Progenitor cell of endocrine pancreas (in vitro differentiated cells): Measurements from ENCODE around the gene F11R. TPM values are rescaled to one million over a fixed set of nuclear protein-coding genes. Genes with fewer than 3 reads are reported as not detected.
"Not testable (repeated sequence)": the region's sequence is repeated elsewhere in the genome, so short reads cannot be mapped to it uniquely, and the experiment has no call there.

Experiments used
- DNase-seq: peaks from one replicate; pipeline ENCODE4 v3.0.0; 2021; ENCODE audit warnings: low spot score; ENCODE audit not compliant: unreplicated experiment
- H3K27ac Mint-ChIP-seq: 2 replicates; pipeline ENCODE4 v1.8.0; 2021; ENCODE audit warnings: mild to moderate bottlenecking, moderate library complexity, mixed read lengths
- H3K27me3 Mint-ChIP-seq: 2 replicates; pipeline ENCODE4 v1.8.0; 2021; ENCODE audit warnings: mixed read lengths
- H3K36me3 Mint-ChIP-seq: 2 replicates; pipeline ENCODE4 v1.8.0; 2022; ENCODE audit warnings: mixed read lengths; ENCODE audit not compliant: insufficient read depth
- H3K4me1 Mint-ChIP-seq: 2 replicates; pipeline ENCODE4 v1.8.0; 2021; ENCODE audit warnings: low read depth, mixed read lengths
- H3K4me3 Mint-ChIP-seq: 2 replicates; pipeline ENCODE4 v1.8.0; 2021; ENCODE audit warnings: low read depth, mild to moderate bottlenecking, moderate library complexity, mixed read lengths
- H3K9me3 Mint-ChIP-seq: 2 replicates; pipeline ENCODE4 v1.8.0; 2021; ENCODE audit warnings: low read depth, mixed read lengths
- total RNA-seq: library from RNA; stranded (reverse); gene quantifications from 2 replicates; pipeline ENCODE4 v1.2.1, GENCODE V29; 2021
- TF ChIP-seq, protein P1 (sequence below): fragments of 200-600 bp; sonication (generic); IDR thresholded peaks from one replicate; pipeline ENCODE4 v1.5.0; 2021; ENCODE audit warnings: antibody characterized with exemption, mild to moderate bottlenecking; ENCODE audit not compliant: unreplicated experiment

The F11R gene
- total RNA-seq, 1 donor from 2014 or later, result 149 TPM

DNA sequence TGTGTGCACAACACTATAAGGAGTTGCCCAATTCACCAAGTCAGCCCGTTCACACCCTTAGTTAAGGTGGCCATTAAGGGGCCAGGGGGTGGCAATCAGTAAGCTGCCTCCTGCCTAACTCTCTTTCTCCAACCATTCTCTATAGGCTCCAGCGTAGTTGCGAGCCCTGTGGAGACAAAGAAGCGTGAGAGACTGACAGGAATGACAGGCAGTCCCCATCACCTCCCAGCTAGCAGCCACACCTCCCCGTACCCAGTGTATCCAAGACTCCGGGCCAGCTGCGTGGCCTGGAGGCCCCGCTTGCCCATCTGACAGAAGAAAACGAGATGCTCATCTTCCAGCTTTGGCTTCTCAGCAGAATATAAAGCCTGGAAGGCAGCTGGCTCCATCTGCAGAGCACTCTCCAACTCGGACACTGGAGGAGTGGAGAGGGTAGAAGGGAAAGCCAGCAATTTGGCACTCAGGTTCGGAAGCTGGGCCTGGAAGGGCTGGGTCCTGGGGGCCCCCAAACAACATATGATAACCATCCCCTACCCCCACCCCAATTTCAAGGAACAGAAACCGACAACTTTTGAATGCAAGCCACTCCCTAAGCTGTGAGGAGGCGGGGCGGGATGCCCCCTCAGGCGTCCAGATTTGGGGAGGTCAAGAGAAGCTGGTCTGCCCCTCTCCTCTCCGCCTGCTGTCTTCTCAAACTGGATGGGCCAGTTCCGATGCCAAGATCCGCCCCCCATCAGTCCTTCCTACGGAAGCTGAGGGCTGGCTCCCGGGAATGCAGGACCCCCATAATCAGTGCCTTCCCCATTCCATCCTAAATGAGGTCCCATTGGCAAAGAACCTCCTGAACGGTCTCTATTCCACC, 16.9 kb upstream of the F11R start:
- peak overlapping the region; percentile 96 for H3K27ac Mint-ChIP-seq
- no peak for DNase-seq
- peak overlapping the region; percentile 89 for H3K4me3 Mint-ChIP-seq
- peaks cover 11% of the 10 kb centered on the region for H3K4me1 Mint-ChIP-seq
- H3K27me3 Mint-ChIP-seq, result no peaks in the 10 kb centered on the region
- TF ChIP-seq, protein P1, sequence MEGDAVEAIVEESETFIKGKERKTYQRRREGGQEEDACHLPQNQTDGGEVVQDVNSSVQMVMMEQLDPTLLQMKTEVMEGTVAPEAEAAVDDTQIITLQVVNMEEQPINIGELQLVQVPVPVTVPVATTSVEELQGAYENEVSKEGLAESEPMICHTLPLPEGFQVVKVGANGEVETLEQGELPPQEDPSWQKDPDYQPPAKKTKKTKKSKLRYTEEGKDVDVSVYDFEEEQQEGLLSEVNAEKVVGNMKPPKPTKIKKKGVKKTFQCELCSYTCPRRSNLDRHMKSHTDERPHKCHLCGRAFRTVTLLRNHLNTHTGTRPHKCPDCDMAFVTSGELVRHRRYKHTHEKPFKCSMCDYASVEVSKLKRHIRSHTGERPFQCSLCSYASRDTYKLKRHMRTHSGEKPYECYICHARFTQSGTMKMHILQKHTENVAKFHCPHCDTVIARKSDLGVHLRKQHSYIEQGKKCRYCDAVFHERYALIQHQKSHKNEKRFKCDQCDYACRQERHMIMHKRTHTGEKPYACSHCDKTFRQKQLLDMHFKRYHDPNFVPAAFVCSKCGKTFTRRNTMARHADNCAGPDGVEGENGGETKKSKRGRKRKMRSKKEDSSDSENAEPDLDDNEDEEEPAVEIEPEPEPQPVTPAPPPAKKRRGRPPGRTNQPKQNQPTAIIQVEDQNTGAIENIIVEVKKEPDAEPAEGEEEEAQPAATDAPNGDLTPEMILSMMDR, result no peak
- peaks cover 10% of the 10 kb centered on the region for H3K36me3 Mint-ChIP-seq
- no peaks in the 10 kb centered on the region for H3K9me3 Mint-ChIP-seq

DNA sequence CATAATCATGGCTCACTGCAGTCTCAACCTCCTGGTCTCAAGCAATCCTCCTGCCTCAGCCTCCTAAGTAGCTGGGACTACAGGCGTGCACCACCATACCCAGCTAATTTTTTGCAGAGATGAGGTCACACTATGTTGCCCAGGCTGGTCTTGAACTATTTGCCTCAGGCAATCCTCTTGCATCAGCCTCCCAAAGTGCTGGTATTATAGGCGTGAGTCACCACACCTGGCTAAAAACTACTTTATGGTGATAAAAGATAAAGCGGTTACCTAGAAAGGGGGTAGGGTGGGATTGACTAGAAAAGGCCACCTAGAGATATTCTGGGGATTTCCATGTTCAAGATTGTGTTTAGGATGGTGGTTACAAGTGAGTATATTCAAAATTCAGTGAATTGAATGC, 12.8 kb upstream of the F11R start:
- peaks cover 6% of the 10 kb centered on the region for H3K4me1 Mint-ChIP-seq
- no peak overlapping the region for H3K27ac Mint-ChIP-seq
- DNase-seq, result no peak
- peaks cover 8% of the 10 kb centered on the region for H3K36me3 Mint-ChIP-seq
- no peaks in the 10 kb centered on the region for H3K9me3 Mint-ChIP-seq
- H3K4me3 Mint-ChIP-seq, result no peak overlapping the region
- TF ChIP-seq, protein P1, result no peak
- H3K27me3 Mint-ChIP-seq, result no peaks in the 10 kb centered on the region

DNA sequence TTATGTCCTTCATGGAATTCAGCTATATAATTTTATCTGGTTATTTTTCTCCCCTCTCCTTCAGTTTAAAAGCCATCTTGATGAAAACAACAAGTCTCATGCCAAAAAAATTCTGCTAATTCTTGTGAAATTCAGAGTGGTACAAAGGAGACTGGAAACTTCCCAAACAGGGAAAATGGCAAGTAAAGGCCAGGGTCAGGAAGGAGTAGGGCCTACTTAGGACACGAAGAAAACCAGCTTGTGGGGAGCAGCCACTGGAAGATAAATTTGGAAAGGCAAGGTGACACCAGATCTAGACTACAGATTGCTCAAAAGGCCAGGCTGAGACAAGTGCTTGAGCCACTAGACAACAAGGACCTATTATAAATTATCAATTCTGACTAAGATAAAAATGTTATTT, 11.5 kb upstream of the F11R start:
- H3K4me1 Mint-ChIP-seq, result no peaks in the 10 kb centered on the region
- H3K36me3 Mint-ChIP-seq, result peaks cover 8% of the 10 kb centered on the region
- TF ChIP-seq, protein P1, result no peak
- H3K9me3 Mint-ChIP-seq, result no peaks in the 10 kb centered on the region
- DNase-seq, result no peak
- H3K4me3 Mint-ChIP-seq, result no peak overlapping the region
- H3K27me3 Mint-ChIP-seq, result no peaks in the 10 kb centered on the region
- no peak overlapping the region for H3K27ac Mint-ChIP-seq

DNA sequence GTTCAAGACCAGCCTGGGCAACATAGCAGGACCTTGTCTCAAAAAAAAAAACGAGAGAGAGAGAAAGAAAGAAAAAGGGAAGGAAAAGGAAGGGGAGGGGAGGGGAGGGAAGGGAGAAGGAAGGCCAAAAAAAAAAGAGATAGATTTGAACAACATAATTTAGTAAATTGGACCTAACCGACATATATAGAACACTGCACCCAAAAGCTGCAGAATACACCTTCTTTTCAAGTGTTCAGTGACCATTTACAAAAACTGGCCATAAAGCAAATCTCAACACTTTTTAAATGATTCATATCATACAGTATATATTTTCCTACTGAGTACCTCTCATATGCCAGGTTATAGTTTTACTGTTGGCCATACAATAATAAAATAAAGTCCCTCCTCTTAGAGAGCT, 10.9 kb upstream of the F11R start:
- Mint-ChIP-seq H3K27ac (no peak overlapping the region), H3K4me3 (no peak overlapping the region), H3K9me3 (no peaks in the 10 kb centered on the region), H3K36me3 (peaks cover 12% of the 10 kb centered on the region), H3K4me1 (no peaks in the 10 kb centered on the region), H3K27me3 (no peaks in the 10 kb centered on the region)
- TF ChIP-seq, protein P1, result no peak
- no peak for DNase-seq

DNA sequence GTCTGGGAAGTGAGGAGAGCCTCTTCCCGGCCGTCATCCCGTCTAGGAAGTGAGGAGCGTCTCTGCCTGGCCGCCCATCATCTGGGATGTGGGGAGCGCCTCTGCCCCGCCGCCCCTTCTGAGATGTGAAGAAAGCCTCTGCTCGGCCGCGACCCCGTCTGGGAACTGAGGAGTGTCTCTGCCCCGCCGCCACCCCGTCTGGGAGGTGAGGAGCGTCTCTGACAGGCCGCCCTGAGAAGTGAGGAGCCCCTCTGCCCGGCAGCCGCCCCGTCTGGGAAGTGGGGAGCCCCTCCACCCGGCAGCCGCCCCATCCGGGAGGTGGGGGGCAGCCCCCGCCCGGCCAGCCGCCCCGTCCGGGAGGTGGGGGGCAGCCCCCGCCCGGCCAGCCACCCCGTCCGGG, 8.5 kb upstream of the F11R start:
- H3K27ac Mint-ChIP-seq, H3K4me1 Mint-ChIP-seq, DNase-seq, H3K4me3 Mint-ChIP-seq, H3K9me3 Mint-ChIP-seq, H3K27me3 Mint-ChIP-seq: not testable (repeated sequence)
- peaks cover 14% of the 10 kb centered on the region for H3K36me3 Mint-ChIP-seq

DNA sequence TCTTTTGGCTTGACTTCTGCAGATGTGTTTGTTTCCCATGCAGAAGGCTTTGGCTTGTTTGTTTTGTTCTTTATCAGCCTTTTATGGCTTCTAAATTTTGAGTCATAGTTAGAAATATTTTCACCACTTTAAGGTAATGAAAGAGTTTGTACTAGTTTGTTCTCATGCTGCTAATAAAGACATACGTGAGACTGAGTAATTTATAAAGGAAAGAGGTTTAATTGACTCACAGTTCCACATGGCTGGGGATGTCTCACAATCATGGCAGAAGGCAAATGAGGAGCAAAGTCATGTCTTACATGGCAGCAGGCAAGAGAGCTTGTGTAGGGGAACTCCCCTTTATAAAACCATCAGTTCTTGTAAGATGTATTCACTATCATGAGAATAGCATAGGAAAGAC, 6.0 kb upstream of the F11R start:
- H3K4me3 Mint-ChIP-seq, DNase-seq, H3K9me3 Mint-ChIP-seq, H3K4me1 Mint-ChIP-seq, H3K27ac Mint-ChIP-seq, H3K27me3 Mint-ChIP-seq: not testable (repeated sequence)
- H3K36me3 Mint-ChIP-seq, result peaks cover 15% of the 10 kb centered on the region

DNA sequence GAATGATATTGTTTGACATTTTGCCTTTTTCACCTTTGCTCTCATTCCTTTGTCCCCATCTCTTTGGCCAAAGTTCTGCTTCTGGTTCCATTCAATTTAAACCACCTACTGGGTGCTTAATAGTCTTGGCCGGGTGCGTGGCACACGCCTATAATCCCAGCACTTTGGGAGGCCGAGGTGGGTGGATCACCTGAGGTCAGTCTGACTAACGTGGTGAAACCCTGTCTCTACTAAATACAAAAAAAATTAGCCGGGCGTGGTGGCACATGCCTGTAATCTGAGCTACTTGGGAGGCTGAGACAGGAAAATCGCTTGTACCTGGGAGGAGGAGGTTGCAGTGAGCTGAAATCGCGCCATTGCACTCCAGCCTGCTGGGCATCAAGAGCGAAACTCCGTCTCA, 1.5 kb upstream of the F11R start:
- peak overlapping the region; percentile 93 for H3K27ac Mint-ChIP-seq
- DNase-seq, H3K9me3 Mint-ChIP-seq, H3K27me3 Mint-ChIP-seq, H3K36me3 Mint-ChIP-seq: not testable (repeated sequence)
- H3K4me1 Mint-ChIP-seq, result peaks cover 31% of the 10 kb centered on the region
- H3K4me3 Mint-ChIP-seq, result peak overlapping the region; percentile 50
